Calu3 (cell line): ENCODE data around the gene LEMD2. TPM values are rescaled to one million over a fixed set of nuclear protein-coding genes. Genes with fewer than 3 reads are reported as not detected.

Source experiments
- BruUV-seq: library from RNA; stranded (reverse); fragments of 400-500 nt; replicated peaks from 2 replicates; lab custom pipeline; 2021; lab: Mats Ljungman, UMichigan
- CTCF ChIA-PET: fragments of 300-600 bp; sonication (Branson Sonifier 250); formaldehyde crosslinking; loops from one replicate; lab custom pipeline; 2022; ENCODE audit warnings: antibody characterized with exemption; lab: Charles Lee
- DNase-seq: peaks from one replicate; pipeline ENCODE4 v3.0.0; 2022
- H3K27ac Mint-ChIP-seq: one replicate; pipeline ENCODE4 v1.8.0; 2022; ENCODE audit warnings: mixed read lengths; ENCODE audit not compliant: unreplicated experiment
- H3K27me3 Mint-ChIP-seq: one replicate; pipeline ENCODE4 v1.8.0; 2022; ENCODE audit warnings: mixed read lengths; ENCODE audit not compliant: unreplicated experiment
- H3K36me3 Mint-ChIP-seq: one replicate; pipeline ENCODE4 v1.8.0; 2022; ENCODE audit warnings: mild to moderate bottlenecking, moderate library complexity, mixed read lengths; ENCODE audit not compliant: insufficient read depth, unreplicated experiment
- H3K4me1 Mint-ChIP-seq: one replicate; pipeline ENCODE4 v1.8.0; 2022; ENCODE audit warnings: mild to moderate bottlenecking, low read depth, mixed read lengths; ENCODE audit not compliant: unreplicated experiment
- H3K4me3 Mint-ChIP-seq: one replicate; pipeline ENCODE4 v1.8.0; 2022; ENCODE audit warnings: mild to moderate bottlenecking, low read depth, moderate library complexity, mixed read lengths; ENCODE audit not compliant: unreplicated experiment
- H3K9me3 Mint-ChIP-seq: one replicate; pipeline ENCODE4 v1.8.0; 2022; ENCODE audit warnings: low read depth, mixed read lengths; ENCODE audit not compliant: unreplicated experiment
- CTCF ChIP-seq: fragments of 200-600 bp; IDR thresholded peaks from one replicate; pipeline ENCODE4 v1.8.0; 2022; ENCODE audit warnings: antibody characterized with exemption; ENCODE audit not compliant: unreplicated experiment
- intact Hi-C: fragments of 100-400 bp; cut with micrococcal nuclease; formaldehyde crosslinking; loops from one replicate; pipeline ENCODE4 v1.10.0; 2022; ENCODE audit not compliant: unreplicated experiment
- total RNA-seq: library from RNA; stranded (reverse); gene quantifications from 2 replicates; pipeline ENCODE4 v1.2.3, GENCODE V29; 2022

Gene LEMD2
- total RNA-seq, 1 experiment from 2014 or later = 126 TPM

GRCh38 chr6:33732817-33733708 is 55.9 kb downstream of the LEMD2 start:
- Mint-ChIP-seq H3K36me3 (no peaks in the 10 kb centered on the region), H3K9me3 (no peaks in the 10 kb centered on the region), H3K27me3 (no peaks in the 10 kb centered on the region), H3K27ac (peak overlapping the region; percentile 50), H3K4me3 (no peak overlapping the region), H3K4me1 (peaks cover 37% of the 10 kb centered on the region)
- no peak for DNase-seq
- no peak for TF ChIP-seq CTCF
- no TSS peak for BruUV-seq
- intact Hi-C loops = no loop called here
- CTCF ChIA-PET = interaction anchor here (1.6 to 3.1 kb wide), 5 partner anchors 11 to 35 kb away, joined by 3 to 16 read pairs (median 4); partner anchors contain the start of gene UQCC2

- Mint-ChIP-seq H3K36me3 (no peaks in the 10 kb centered on the region), H3K4me3 (peak overlapping the region; percentile 1), H3K9me3 (no peaks in the 10 kb centered on the region), H3K27ac (peak overlapping the region; percentile 50), H3K4me1 (peaks cover 37% of the 10 kb centered on the region), H3K27me3 (no peaks in the 10 kb centered on the region)
- DNase-seq = no peak
- no TSS peak for BruUV-seq
- intact Hi-C loops = no loop called here
- CTCF ChIA-PET = interaction anchor here (0.8 to 3.1 kb wide), 7 partner anchors 10 to 35 kb away, joined by 3 to 16 read pairs (median 4); partner anchors contain the start of gene UQCC2
- TF ChIP-seq CTCF = no peak
These were observed 56.5 kb downstream of the LEMD2 start for GRCh38 chr6:33732385-33732784.

- H3K9me3 Mint-ChIP-seq = no peaks in the 10 kb centered on the region
- peaks cover 37% of the 10 kb centered on the region for H3K4me1 Mint-ChIP-seq
- intact Hi-C loops = no loop called here
- H3K4me3 Mint-ChIP-seq = peak overlapping the region; percentile 1
- no TSS peak for BruUV-seq
- DNase-seq = peak; percentile 92
- H3K27ac Mint-ChIP-seq = peak overlapping the region; percentile 39
- no peak for TF ChIP-seq CTCF
- CTCF ChIA-PET = interaction anchor here (0.8 to 3.1 kb wide), 7 partner anchors 10 to 36 kb away, joined by 3 to 16 read pairs (median 4); partner anchors contain the start of gene UQCC2
- H3K27me3 Mint-ChIP-seq = no peaks in the 10 kb centered on the region
- no peaks in the 10 kb centered on the region for H3K36me3 Mint-ChIP-seq
These were observed 57.1 kb downstream of the LEMD2 start for GRCh38 chr6:33731751-33732282.

- peaks cover 37% of the 10 kb centered on the region for H3K4me1 Mint-ChIP-seq
- no peaks in the 10 kb centered on the region for H3K36me3 Mint-ChIP-seq
- TF ChIP-seq CTCF = no peak
- H3K27me3 Mint-ChIP-seq = no peaks in the 10 kb centered on the region
- no peak for DNase-seq
- H3K4me3 Mint-ChIP-seq = no peak overlapping the region
- no peaks in the 10 kb centered on the region for H3K9me3 Mint-ChIP-seq
- H3K27ac Mint-ChIP-seq = peak overlapping the region; percentile 39
- CTCF ChIA-PET = interaction anchor here (1.4 to 3.1 kb wide), 4 partner anchors 9 to 19 kb away, joined by 4 to 16 read pairs (median 14); partner anchors contain the start of gene UQCC2
- intact Hi-C loops = no loop called here
- BruUV-seq = no TSS peak
These were observed 57.9 kb downstream of the LEMD2 start for GRCh38 chr6:33731035-33731434.
